ENCODE data around the gene BRINP3.

- TF ChIP-seq CTCF (conservative IDR thresholded peaks at IDR 0.05; ENCODE audit: low read depth, low read length) (no peak), EZH2 (IDR thresholded peaks at IDR 0.05; ENCODE audit: low read length, unreplicated experiment) (no peak), EZH2phosphoT487 (IDR thresholded peaks at IDR 0.05; ENCODE audit: borderline replicate concordance, low read length) (no peak)
Observed at GRCh38 chr1:190277107-190277506, 200.6 kb downstream of the BRINP3 start.

All from PC-3 (cell line).